Stimulated activated CD4-positive, alpha-beta T cell treated with anti-CD3 and anti-CD28 coated beads, Interleukin-4, amount 100 ng/mL, for 48 hours (primary cell): ENCODE measurements around the gene PKP1.

Source experiments
- DNase-seq, 2 donors: peaks; one replicate each; pipeline ENCODE4 v3.0.0-alpha.2; 2020; ENCODE audit warnings: low read depth in 2 of 2

The PKP1 gene

GRCh38 chr1:201260236-201260590 lies 23.1 kb upstream of the PKP1 start:
- no peak for DNase-seq

DNA sequence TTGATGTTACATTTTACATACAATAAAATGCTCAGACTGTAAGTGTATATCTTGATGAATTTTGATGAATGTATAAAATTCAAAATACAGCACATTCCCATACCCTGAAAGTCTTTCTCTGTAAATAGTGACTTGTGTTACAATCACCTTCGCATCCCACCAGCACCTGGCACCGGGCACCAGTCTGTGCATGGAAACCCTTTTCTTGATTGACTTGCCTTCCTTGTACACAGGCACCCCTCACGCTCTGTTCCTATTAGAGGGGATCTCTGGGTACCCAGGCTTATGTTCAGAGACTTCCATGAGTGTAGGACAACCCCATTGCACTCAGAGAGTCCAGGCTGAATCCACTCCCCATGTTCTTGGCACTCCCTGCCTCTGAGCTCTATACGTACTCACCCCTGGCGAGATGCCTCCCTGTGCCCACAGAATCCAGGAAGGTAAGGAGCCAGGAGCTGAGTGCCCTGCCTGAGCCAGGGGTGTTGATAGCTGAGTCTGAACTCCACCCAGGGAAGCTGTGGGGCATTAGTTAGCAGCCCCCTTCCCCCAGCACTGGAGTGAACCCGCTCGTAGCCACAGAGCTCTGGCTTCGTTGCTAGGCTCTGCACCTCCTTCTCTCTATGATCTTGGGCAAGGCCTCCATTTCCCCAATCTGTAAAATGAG lies 22.5 kb upstream of the PKP1 start:
- no peak for DNase-seq

- DNase-seq: no peak
Observed at GRCh38 chr1:201261771-201262547, 21.3 kb upstream of the PKP1 start.

GRCh38 chr1:201262963-201263608 lies 20.2 kb upstream of the PKP1 start:
- DNase-seq: no peak

GRCh38 chr1:201264072-201264471 lies 19.2 kb upstream of the PKP1 start:
- DNase-seq: no peak

DNA sequence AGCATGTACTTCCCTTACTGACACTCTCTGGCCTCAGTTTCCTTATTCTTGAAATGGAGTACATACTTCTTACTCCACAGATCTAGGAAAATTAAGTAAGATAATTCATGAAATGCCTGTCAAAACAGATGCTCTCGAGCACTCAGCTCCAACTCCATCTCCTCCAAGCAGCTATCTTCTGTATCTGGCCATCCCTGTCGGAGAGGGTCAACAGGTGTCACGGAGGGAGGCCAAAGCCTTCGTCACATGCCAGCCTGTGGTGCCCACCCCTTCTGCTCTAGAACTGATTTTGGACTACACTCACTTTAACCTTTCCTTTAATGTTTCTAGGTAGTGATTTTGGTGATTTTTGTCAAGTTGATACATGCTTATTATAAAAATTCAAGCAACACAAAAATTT lies 18.8 kb upstream of the PKP1 start:
- no peak for DNase-seq

- DNase-seq: no peak
Observed at GRCh38 chr1:201265756-201266155, 17.6 kb upstream of the PKP1 start.

DNA sequence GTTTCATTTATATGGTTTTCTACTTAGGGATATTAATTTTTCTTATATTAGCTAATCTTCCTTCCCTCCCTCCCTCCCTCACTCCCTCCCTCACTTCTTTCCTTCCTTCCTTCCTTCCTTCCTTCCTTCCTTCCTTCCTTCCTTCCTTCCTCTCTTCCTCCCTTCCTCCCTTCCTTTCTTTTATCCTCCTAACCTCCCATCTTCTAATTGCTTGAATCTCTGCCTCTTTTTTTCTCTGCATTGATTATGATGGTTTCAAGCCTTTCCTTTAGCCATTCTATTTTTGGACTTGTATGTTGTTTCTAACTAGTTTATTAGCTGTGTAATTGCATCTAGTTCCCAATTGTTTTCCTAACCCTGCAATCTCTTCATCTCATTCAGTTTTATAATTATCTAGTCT lies 17.0 kb upstream of the PKP1 start:
- no peak for DNase-seq

- no peak for DNase-seq
Observed at GRCh38 chr1:201266774-201267173, 16.5 kb upstream of the PKP1 start.

DNA sequence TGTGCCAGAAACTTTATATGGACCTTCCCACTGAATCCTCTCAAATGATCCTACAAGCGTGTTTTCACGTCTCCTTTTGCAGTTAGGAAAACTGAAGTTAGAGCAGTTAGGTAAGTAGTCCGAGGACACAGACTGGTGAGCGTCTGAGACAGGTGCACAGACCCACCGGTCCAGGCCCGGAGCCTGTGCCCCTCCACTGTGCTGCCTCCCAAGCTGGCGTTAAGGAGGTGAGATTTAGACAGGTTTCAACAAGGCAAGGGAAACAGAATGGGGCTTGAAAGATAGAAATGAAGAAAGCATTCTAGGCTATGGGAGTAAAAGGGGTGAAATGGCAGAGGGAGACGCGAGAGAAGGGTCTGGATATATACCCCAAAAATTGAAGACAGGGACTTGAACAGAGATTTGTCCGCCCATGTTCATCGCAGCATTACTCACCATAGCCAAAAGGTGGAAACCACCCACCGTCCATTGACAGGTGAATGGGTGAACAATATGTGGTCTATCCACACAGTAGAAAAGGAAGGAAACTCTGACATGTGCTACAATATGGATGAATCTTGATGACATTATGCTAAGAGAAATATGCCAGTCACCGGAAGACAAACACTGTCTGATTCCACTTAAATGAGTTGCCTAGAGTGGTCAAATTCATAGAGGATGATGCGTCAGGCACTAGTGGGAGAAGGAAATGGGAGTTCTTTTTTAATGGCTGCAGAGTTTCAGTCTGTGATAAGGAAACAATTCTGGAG lies 15.7 kb upstream of the PKP1 start:
- no peak for DNase-seq

DNA sequence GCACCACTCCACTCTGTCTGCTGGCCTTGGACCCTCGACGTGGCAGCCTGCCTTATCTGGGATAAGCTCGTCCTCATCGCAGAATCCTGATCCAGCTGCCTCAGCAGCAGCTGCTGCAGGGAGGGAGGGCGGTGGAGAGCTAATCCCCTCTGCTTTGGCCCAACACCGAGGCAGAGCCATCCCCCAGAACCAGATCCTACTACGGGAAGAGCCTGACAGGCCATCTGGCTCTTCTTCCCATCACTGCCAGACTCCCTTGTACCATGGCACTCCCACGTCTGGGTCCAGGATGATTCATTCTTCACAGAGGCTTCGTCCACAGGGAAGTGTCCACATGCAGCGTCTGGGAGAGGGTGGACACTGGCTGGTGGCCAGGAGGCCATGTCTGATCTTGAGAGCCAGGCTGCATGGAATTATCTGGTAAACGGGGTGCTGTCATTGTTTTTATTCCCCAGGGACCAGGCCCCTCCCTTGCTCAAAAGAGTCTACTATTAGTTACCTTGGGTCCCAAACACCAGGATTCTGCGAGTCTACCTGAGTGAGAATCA lies 14.6 kb upstream of the PKP1 start:
- DNase-seq: no peak

GRCh38 chr1:201269281-201269680 lies 14.0 kb upstream of the PKP1 start:
- DNase-seq: no peak

GRCh38 chr1:201269900-201270410 lies 13.4 kb upstream of the PKP1 start:
- DNase-seq: no peak

- DNase-seq: no peak
Observed at GRCh38 chr1:201270616-201271390, 12.5 kb upstream of the PKP1 start.

- no peak for DNase-seq
Observed at GRCh38 chr1:201272799-201273198, 10.5 kb upstream of the PKP1 start.

DNA sequence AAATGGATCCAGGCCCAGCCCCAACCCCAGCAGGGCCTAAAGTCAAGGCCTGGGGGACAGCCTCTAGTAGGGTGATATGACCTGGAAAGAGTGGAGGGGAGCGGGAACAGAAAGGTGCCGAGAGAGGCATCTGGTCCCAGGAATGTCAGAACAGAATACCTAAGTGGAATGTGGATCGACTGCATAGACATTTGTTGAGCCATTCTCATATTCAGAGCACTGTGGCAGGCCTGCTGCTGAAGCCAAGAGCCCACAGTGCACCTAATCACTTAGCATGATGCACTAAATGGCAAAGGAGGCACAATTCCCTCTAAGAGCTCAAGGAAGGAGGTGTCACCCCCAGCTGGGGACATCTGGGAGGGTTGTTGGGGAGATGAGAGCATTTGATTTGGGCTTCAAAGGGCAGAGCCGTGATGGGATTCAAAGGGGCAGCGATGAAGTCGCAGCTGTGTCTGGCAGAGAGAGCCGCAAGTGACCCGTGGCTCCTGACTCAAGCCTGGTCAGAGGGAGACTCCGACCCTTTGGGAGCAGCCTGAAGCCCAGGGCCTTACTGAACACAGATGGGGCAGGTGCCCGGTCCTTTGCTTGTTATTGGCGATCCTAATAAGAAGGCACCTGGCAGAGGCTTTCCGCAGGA lies 8.6 kb upstream of the PKP1 start:
- no peak for DNase-seq

- DNase-seq: no peak
Observed at GRCh38 chr1:201275253-201275666, 8.0 kb upstream of the PKP1 start.

- DNase-seq: no peak
Observed at GRCh38 chr1:201276891-201277290, 6.4 kb upstream of the PKP1 start.

DNA sequence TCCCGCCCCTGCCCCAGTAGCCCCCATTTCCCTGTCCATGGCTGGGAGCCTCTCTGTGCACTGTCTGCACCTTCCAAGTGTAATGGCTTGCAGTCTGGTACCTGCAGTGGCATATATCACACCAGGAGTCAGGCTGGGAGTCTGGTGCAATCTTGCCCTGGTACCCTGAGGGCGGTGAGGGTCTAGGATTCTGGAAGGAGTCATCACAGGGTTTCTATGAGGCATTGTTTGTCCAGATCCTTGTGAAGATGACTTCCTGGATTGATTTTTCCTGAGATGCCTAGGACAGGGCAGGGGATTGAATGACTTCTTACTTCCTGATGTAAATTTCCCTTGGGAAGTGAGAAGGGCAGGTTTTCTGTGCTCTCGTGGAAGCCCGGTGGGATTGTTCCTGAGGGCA lies 5.9 kb upstream of the PKP1 start:
- no peak for DNase-seq

- no peak for DNase-seq
Observed at GRCh38 chr1:201279313-201279712, 4.0 kb upstream of the PKP1 start.

DNA sequence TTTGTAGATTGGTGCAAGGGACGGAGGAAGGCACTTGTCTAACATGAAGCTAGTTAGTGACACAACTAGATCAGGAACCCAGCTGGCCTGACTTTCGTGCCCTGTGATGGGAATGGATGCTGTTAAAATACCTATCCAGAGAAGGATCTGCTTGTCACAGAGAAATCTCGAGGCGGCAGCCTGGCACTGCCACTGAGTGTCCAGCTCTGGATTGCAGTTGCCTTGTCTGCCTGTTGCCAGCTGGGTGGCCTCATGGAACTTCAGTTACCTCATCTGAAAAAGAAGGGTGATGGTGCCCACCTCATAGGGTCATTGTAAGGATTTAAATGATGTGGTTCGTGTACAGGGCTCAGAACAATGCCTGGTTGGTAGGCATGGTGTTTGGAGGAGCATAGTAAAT lies 2.4 kb upstream of the PKP1 start:
- DNase-seq: no peak
